Transverse colon (tissue), 3 donors: Measurements from ENCODE around the gene PTBP3.

Experiments used
- POLR2A ChIP-seq: fragments of 450-650 bp; IDR thresholded peaks from one replicate; pipeline ENCODE4 v1.6.1; 2016; ENCODE audit warnings: antibody characterized with exemption, mild to moderate bottlenecking, moderate library complexity
- POLR2AphosphoS5 ChIP-seq, 3 donors: sonication (generic); formaldehyde crosslinking; IDR thresholded peaks; one replicate each; pipeline ENCODE4 v1.6.1; 2016; ENCODE audit warnings: antibody characterized with exemption in 3 of 3

GRCh38 chr9:112258106-112258505 lies 75.3 kb downstream of the PTBP3 start:
- TF ChIP-seq POLR2AphosphoS5 (IDR thresholded peaks at IDR 0.05) (no peak), POLR2A (no peak)
